Astrocyte of the cerebellum (primary cell): Measurements from ENCODE around the gene KDM4B.

Experiments used
- DNase-seq: peaks from one replicate; pipeline ENCODE4 v3.0.0-alpha.2; 2011; ENCODE audit warnings: low read depth
- H3K4me3 ChIP-seq: 2 replicates; pipeline ENCODE4 v1.5.1; 2011; ENCODE audit warnings: mild to moderate bottlenecking, low read depth, low read length, moderate library complexity
- CTCF ChIP-seq: IDR thresholded peaks from 2 replicates; pipeline ENCODE4 v1.5.1; 2012; ENCODE audit warnings: low read length, low read depth, moderate library complexity, mild to moderate bottlenecking; ENCODE audit errors: missing control alignments
- in situ Hi-C: cut with HindIII; loops from 2 replicates; pipeline ENCODE4 v1.10.0; 2017; ENCODE audit warnings: low sequenced_read_pairs

Gene KDM4B

GRCh38 chr19:5070331-5070730 lies 101.4 kb downstream of the KDM4B start:
- in situ Hi-C loops = no loop called here
- no peak for DNase-seq
- no peak for TF ChIP-seq CTCF
- H3K4me3 ChIP-seq = no peak overlapping the region

- no peak overlapping the region for H3K4me3 ChIP-seq
- TF ChIP-seq CTCF = no peak
- DNase-seq = no peak
- in situ Hi-C loops = no loop called here
These were observed 102.0 kb downstream of the KDM4B start for GRCh38 chr19:5070930-5071329.

GRCh38 chr19:5071579-5071978 lies 102.7 kb downstream of the KDM4B start:
- DNase-seq = no peak
- in situ Hi-C loops = no loop called here
- H3K4me3 ChIP-seq = no peak overlapping the region
- no peak for TF ChIP-seq CTCF

- TF ChIP-seq CTCF = no peak
- no peak overlapping the region for H3K4me3 ChIP-seq
- in situ Hi-C loops = no loop called here
- no peak for DNase-seq
These were observed 103.2 kb downstream of the KDM4B start for GRCh38 chr19:5072115-5072514.

- no peak for DNase-seq
- H3K4me3 ChIP-seq = no peak overlapping the region
- in situ Hi-C loops = no loop called here
- TF ChIP-seq CTCF = no peak
These were observed 104.4 kb downstream of the KDM4B start for GRCh38 chr19:5073153-5073844.

GRCh38 chr19:5074407-5074806 lies 105.5 kb downstream of the KDM4B start:
- in situ Hi-C loops = no loop called here
- TF ChIP-seq CTCF = no peak
- no peak for DNase-seq
- no peak overlapping the region for H3K4me3 ChIP-seq
